Measurements from ENCODE around the gene SH3PXD2A. TPM values are rescaled to one million over a fixed set of nuclear protein-coding genes. Genes with fewer than 3 reads are reported as not detected.

The SH3PXD2A gene
- total and polyA plus RNA-seq, 9 of the 15 experiments (the other 6 are each of a cell fraction or from before 2014, with no cell fraction given), result 0.41 to 9.3 (median 2.5) TPM

DNA sequence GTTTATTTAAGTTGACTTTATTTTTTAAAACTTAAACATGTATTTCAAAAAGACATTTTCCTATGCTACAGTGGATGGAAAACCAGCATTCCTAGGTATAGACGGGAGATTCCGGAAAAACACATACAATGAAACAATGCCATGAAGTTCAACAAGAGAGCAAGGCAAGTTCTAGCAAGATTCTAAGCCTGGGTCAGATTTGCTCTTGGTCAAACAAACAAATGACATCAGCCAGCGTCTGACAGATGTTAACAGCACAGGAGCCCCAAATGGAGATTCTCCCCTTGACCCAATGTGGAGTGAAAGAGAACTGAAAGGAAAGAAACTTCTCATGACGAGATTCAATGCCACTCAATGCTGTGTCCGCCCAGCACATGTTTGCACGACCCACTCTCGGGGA, 212.0 kb downstream of the SH3PXD2A start:
- in situ Hi-C loops (cut with MboI) (no loop called here), intact Hi-C loops (cut with micrococcal nuclease) (no loop called here)
- BruUV-seq (replicated peaks), result no TSS peak
- ATAC-seq (no peak), DNase-seq (ENCODE audit: extremely low read depth in 1 of 4, low spot score in 3 of 4) (no peak), FAIRE-seq (no peak)
- Histone ChIP-seq H3K4me2 (ENCODE audit: insufficient read depth, low read length) (no peak overlapping the region), H2AFZ (ENCODE audit: low read depth, low read length) (no peak overlapping the region), H3K79me2 (ENCODE audit: control insufficient read depth, insufficient read depth, low read length) (no peaks in the 10 kb centered on the region), H3K9me1 (ENCODE audit: control insufficient read depth, insufficient read depth, low read length) (no peaks in the 10 kb centered on the region), H3K9me3 (replicated peaks; ENCODE audit: control insufficient read depth, insufficient read depth, low read depth, low read length) (no peaks in the 10 kb centered on the region), H4K20me1 (replicated peaks; ENCODE audit: control insufficient read depth, insufficient read depth, low read length) (no peaks in the 10 kb centered on the region), H3K4me3 (no peak overlapping the region), H3K36me3 (ENCODE audit: control insufficient read depth, insufficient read depth, low read length) (0 out of 3 replicates have a peak, but pooled peaks cover 3% of the 10 kb centered on the region), H3K4me1 (replicated peaks in 1 of 2; ENCODE audit: control insufficient read depth in 2 of 2, insufficient read depth in 2 of 2, low read length in 2 of 2) (peaks cover 0 to 6% of the 10 kb centered on the region in 2 experiments; a peak in 3 of 5 replicates), H3K9ac (ENCODE audit: insufficient read depth in 1 of 2, low read depth in 2 of 2, low read length in 2 of 2) (no peak overlapping the region), H3K27ac (ENCODE audit: extremely low read depth, low read depth, low read length) (no peak overlapping the region), H3K27me3 (ENCODE audit: control insufficient read depth in 2 of 2, insufficient read depth in 2 of 2, low read length in 2 of 2) (no peaks in the 10 kb centered on the region)
- TF ChIP-seq HCFC1 (IDR thresholded peaks at IDR 0.05; ENCODE audit: low read depth, low read length), result no peak
- TF ChIP-seq, protein P1, sequence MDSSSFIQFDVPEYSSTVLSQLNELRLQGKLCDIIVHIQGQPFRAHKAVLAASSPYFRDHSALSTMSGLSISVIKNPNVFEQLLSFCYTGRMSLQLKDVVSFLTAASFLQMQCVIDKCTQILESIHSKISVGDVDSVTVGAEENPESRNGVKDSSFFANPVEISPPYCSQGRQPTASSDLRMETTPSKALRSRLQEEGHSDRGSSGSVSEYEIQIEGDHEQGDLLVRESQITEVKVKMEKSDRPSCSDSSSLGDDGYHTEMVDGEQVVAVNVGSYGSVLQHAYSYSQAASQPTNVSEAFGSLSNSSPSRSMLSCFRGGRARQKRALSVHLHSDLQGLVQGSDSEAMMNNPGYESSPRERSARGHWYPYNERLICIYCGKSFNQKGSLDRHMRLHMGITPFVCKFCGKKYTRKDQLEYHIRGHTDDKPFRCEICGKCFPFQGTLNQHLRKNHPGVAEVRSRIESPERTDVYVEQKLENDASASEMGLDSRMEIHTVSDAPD (CRISPR knock-in tag; IDR thresholded peaks at IDR 0.05), result no peak
- TF ChIP-seq ZNF584 (CRISPR knock-in tag; IDR thresholded peaks at IDR 0.05; ENCODE audit: low read depth), result no peak
- TF ChIP-seq ZNF561 (CRISPR knock-in tag; conservative IDR thresholded peaks at IDR 0.05), result no peak
- TF ChIP-seq, protein P2, sequence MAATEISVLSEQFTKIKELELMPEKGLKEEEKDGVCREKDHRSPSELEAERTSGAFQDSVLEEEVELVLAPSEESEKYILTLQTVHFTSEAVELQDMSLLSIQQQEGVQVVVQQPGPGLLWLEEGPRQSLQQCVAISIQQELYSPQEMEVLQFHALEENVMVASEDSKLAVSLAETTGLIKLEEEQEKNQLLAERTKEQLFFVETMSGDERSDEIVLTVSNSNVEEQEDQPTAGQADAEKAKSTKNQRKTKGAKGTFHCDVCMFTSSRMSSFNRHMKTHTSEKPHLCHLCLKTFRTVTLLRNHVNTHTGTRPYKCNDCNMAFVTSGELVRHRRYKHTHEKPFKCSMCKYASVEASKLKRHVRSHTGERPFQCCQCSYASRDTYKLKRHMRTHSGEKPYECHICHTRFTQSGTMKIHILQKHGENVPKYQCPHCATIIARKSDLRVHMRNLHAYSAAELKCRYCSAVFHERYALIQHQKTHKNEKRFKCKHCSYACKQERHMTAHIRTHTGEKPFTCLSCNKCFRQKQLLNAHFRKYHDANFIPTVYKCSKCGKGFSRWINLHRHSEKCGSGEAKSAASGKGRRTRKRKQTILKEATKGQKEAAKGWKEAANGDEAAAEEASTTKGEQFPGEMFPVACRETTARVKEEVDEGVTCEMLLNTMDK (IDR thresholded peaks at IDR 0.05; ENCODE audit: borderline replicate concordance, insufficient read depth, low read depth, low read length, poor library complexity, severe bottlenecking), result no peak
- no peak for TF ChIP-seq FOXP1 (CRISPR knock-in tag; IDR thresholded peaks at IDR 0.05)
- 85% methylated on average over 7 of the region's 7 CpGs for WGBS (ENCODE audit: insufficient coverage, low coverage, missing lambda C conversion rate)
- POLR2A ChIA-PET, result no interaction called here
- CTCF ChIA-PET (ENCODE audit: low intra/inter-chr PET ratio), result no interaction called here

Data from K562 (cell line).